ENCODE results near the gene NHSL1. TPM values are rescaled to one million over a fixed set of nuclear protein-coding genes. Genes with fewer than 3 reads are reported as not detected.

NHSL1 gene
- total RNA-seq, 6 experiments from 2014 or later, result 19.8 to 54.2 (median 28.5) TPM

DNA sequence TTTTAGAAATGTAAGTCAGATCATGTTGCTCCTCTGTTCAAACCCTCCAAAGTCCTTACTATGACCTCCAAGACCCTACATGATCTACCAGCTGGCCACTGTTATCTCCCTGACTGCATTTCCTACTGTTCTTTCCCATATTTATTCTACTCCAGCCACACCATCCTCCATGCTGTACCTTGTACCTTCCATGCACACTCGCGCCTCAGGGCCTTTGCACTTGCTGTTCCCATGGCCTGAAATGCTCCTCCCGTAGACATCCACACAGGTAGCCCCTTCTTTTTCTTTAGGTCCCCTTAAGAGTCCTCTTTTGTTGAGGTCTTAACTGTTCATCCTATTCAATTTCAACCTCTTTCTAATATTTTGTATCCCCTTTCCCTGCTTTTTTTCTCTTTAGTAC, 48.3 kb downstream of the NHSL1 start:
- intact Hi-C loops (cut with DNase I), result no loop called here
- TF ChIP-seq, protein P1, sequence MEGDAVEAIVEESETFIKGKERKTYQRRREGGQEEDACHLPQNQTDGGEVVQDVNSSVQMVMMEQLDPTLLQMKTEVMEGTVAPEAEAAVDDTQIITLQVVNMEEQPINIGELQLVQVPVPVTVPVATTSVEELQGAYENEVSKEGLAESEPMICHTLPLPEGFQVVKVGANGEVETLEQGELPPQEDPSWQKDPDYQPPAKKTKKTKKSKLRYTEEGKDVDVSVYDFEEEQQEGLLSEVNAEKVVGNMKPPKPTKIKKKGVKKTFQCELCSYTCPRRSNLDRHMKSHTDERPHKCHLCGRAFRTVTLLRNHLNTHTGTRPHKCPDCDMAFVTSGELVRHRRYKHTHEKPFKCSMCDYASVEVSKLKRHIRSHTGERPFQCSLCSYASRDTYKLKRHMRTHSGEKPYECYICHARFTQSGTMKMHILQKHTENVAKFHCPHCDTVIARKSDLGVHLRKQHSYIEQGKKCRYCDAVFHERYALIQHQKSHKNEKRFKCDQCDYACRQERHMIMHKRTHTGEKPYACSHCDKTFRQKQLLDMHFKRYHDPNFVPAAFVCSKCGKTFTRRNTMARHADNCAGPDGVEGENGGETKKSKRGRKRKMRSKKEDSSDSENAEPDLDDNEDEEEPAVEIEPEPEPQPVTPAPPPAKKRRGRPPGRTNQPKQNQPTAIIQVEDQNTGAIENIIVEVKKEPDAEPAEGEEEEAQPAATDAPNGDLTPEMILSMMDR (IDR thresholded peaks at IDR 0.05), result no peak
- TF ChIP-seq POLR2A (IDR thresholded peaks at IDR 0.05), result no peak
- WGBS (ENCODE audit: insufficient coverage, low coverage, low lambda C conversion rate, missing lambda C conversion rate), result 92% methylated on average over 3 of the region's 3 CpGs
- Histone ChIP-seq H3K4me1 (no peaks in the 10 kb centered on the region), H3K36me3 (peaks cover 0 to 7% (median 0%) of the 10 kb centered on the region in 4 donors), H3K4me3 (no peak overlapping the region), H3K27ac (no peak overlapping the region), H3K9me3 (no peaks in the 10 kb centered on the region), H3K27me3 (no peaks in the 10 kb centered on the region)
- DNase-seq (no peak), ATAC-seq (peak in 1 of 4 donors; percentile 22)

GRCh38 chr6:138450445-138450844, 48.8 kb downstream of the NHSL1 start:
- TF ChIP-seq, protein P1 (IDR thresholded peaks at IDR 0.05), result no peak
- no peak for TF ChIP-seq POLR2A (IDR thresholded peaks at IDR 0.05)
- Histone ChIP-seq H3K4me3 (no peak overlapping the region), H3K27me3 (no peaks in the 10 kb centered on the region), H3K9me3 (no peaks in the 10 kb centered on the region), H3K27ac (no peak overlapping the region), H3K4me1 (no peaks in the 10 kb centered on the region), H3K36me3 (peaks cover 0 to 7% (median 0%) of the 10 kb centered on the region in 4 donors)
- DNase-seq (no peak), ATAC-seq (peak in 1 of 4 donors; percentile 15)
- WGBS (ENCODE audit: insufficient coverage, low coverage, low lambda C conversion rate, missing lambda C conversion rate), result 100% methylated on average over 3 of the region's 3 CpGs
- intact Hi-C loops (cut with DNase I), result no loop called here

DNA sequence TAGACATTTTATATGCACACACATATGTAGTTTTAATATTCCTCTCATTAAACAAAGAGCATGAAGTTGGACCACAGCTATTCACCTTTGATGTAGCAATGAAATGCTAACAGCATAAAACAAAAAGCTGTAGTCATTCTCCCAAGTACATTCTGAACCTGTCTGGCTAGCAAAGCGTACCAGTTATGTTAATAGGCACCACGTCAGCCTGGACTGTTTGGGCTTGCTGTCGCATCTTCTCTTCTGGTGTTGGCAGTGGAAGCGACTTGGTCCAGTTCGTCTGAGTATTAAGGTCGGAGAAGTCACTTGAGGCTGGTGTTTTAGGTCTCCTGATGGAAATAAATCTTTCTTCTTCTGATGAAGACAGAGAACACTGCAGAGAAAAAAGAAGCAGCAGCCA, 52.5 kb downstream of the NHSL1 start:
- intact Hi-C loops (cut with DNase I), result no loop called here
- no peaks in the 10 kb centered on the region for H3K9me3 ChIP-seq
- WGBS (ENCODE audit: insufficient coverage, low coverage, low lambda C conversion rate, missing lambda C conversion rate), result 86% methylated on average over 6 of the region's 6 CpGs
- no peaks in the 10 kb centered on the region for H3K4me1 ChIP-seq
- ATAC-seq, result no peak
- no peak for DNase-seq
- H3K27ac ChIP-seq, result no peak overlapping the region
- TF ChIP-seq POLR2A (IDR thresholded peaks at IDR 0.05), result no peak
- TF ChIP-seq, protein P1 (IDR thresholded peaks at IDR 0.05), result no peak
- H3K36me3 ChIP-seq, result peaks cover 0 to 14% (median 0%) of the 10 kb centered on the region in 4 donors
- H3K4me3 ChIP-seq, result no peak overlapping the region
- H3K27me3 ChIP-seq, result no peaks in the 10 kb centered on the region

GRCh38 chr6:138443979-138444378, 55.3 kb downstream of the NHSL1 start:
- DNase-seq (no peak), ATAC-seq (no peak)
- no peaks in the 10 kb centered on the region for H3K9me3 ChIP-seq
- H3K27ac ChIP-seq, result no peak overlapping the region
- no peak for TF ChIP-seq POLR2A (IDR thresholded peaks at IDR 0.05)
- TF ChIP-seq, protein P1 (IDR thresholded peaks at IDR 0.05), result no peak
- intact Hi-C loops (cut with DNase I), result no loop called here
- H3K4me1 ChIP-seq, result peaks cover 0 to 25% (median 7%) of the 10 kb centered on the region in 4 donors
- no peaks in the 10 kb centered on the region for H3K27me3 ChIP-seq
- H3K4me3 ChIP-seq, result no peak overlapping the region
- peaks cover 0 to 16% (median 0%) of the 10 kb centered on the region in 4 donors for H3K36me3 ChIP-seq

GRCh38 chr6:138442663-138443062, 56.6 kb downstream of the NHSL1 start:
- ATAC-seq, result no peak
- H3K27me3 ChIP-seq, result no peaks in the 10 kb centered on the region
- no peak overlapping the region for H3K4me3 ChIP-seq
- no peak for DNase-seq
- 53% methylated on average over 2 of the region's 2 CpGs for WGBS (ENCODE audit: insufficient coverage, low coverage, low lambda C conversion rate, missing lambda C conversion rate)
- H3K27ac ChIP-seq, result no peak overlapping the region
- H3K9me3 ChIP-seq, result no peaks in the 10 kb centered on the region
- TF ChIP-seq, protein P1 (IDR thresholded peaks at IDR 0.05), result no peak
- TF ChIP-seq POLR2A (IDR thresholded peaks at IDR 0.05), result no peak
- intact Hi-C loops (cut with DNase I), result no loop called here
- peaks cover 0 to 25% (median 8%) of the 10 kb centered on the region in 4 donors for H3K4me1 ChIP-seq
- peaks cover 0 to 22% (median 0%) of the 10 kb centered on the region in 4 donors for H3K36me3 ChIP-seq

Measured in right lobe of liver (tissue), 6 donors.